ENCODE measurements around the gene INO80.

Gene INO80

DNA sequence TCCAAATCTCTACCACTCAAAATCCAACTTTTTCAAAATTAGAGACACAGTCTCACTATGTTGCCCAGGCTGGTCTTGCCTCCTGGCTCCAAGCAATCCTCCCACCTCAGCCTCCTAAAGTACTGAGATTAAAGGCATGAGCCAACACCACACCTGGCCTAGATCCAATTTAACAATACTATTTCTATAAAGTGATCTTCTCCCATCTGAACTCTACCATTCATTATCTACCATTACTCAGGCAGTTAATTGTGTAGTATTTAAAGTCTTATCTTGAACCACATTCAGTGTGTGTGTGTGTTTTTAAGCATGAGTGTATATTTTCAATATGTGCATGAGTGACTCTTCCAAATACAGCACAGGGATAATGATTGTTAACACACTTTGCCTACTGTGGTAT lies 77.0 kb downstream of the INO80 start:
- DNase-seq = no peak

DNA sequence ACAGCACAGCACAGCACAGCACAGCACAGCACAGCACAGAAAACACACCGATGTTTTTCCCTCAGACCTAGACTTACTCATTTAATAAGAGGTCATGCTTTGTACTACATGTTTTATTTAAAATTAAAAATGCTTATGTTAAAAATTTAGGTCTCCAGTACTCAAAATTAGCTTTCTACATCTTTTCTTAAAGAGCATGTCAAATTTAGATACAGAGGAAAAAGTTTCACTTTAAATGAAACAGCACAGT lies 84.1 kb downstream of the INO80 start:
- DNase-seq = no peak

DNA sequence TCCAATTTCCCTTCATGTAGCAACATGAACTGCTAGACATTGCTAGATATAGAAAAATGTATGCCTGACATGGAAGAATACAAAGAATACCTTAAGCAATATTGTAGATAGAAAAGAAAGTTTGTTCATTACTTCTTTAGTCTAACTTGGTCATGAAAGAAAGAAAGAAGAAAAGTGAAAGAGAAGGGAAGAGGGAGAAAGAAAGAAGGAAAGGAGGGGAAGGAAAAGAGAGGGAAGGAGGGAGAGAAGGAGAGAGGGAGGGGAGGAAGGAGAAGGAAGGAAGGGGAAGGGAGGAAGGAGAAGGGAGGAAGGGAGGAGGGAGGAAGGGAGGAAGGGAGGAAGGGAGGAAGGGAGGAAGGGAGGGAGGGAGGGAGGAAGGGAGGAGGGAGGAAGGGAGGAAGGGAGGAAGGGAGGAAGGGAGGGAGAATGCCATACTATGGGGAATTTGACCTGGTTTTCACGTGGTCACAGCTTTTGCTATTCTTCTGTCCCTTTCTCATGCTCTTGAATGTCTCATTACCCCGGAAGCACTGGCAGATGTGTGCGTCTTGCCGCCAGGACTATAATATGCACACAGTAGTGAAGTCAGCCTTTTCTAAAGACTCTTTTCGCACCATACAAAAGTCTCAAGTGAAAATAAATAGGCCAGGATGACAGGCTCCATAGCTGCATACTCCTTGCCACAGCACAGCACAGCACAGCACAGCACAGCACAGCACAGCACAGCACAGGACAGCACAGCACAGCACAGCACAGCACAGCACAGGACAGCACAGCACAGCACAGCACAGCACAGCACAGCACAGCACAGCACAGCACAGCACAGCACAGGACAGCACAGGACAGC lies 84.6 kb downstream of the INO80 start:
- no peak for DNase-seq

DNA sequence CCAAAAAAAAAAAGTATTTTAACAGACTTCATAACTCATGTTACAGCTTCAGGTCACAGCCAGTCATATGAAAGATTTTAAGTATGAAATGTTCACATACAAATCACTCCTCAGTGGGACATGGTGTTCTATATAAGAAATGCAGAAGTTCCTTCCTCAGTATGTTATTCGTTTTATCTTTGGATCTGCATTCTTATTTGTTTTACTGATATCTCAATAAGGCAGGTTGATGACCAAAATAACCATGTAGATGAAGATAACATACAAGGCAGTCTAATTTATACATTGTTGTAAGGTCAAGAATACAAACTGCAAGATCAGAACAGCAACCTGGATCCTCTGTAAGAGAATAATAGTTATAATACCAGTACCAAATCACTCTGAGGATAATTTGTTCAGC lies 87.2 kb downstream of the INO80 start:
- DNase-seq = no peak

DNA sequence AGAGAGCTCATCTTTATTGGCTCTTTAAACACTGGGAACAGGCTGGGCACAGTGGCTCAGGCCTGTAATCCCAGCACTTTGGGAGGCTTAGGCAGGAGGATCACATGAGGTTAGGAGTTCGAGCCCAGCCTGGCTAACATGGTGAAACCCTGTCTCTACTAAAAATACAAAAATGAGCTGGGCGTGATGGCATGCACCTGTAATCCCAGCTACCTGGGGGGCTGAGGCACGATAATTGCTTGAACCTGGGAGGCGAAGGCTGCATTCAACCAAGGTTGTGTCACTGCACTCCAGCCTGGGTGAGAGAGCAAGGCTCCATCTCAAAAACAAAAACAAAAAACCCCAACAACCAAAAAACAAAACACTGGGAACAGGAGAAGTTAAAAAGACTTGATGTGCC lies 90.7 kb downstream of the INO80 start:
- no peak for DNase-seq

DNA sequence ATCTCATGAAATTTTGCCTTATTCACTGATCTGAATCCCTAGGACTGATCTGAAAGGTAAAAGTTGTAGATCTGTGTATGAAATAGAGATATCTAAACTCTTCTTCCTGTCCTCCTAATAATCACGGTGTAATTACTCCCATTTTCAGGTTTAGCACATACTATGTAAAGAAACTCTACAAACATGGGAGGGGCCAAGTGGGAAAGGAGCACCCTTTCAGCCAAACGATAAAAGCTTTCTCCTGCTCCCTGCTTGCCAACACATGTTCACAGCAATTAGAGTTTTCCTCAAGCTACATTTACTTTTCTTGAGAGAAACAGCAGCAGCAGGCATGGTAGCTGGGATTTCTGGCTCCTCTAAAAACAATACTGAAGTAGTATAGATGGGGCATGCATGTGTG lies 91.2 kb downstream of the INO80 start:
- no peak for DNase-seq

DNA sequence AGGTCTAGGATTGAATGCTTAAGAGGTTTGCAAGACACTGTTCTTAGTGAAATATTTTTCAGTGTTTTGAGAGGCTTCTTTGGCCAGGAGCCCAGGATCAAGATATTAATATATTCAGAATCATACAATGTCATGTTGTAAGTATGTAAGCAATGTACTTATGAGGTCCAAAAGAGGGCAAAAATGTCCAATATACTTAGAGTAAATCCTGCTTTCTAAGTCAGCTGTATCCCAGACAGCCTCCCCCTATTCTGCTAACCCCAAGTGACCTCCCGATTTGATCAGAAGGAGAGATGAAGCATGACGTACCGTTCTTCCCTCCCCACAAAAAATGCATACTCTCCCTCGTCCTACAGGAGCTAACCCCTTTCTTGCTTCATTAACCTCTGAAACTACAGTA lies 91.9 kb downstream of the INO80 start:
- no peak for DNase-seq

DNA sequence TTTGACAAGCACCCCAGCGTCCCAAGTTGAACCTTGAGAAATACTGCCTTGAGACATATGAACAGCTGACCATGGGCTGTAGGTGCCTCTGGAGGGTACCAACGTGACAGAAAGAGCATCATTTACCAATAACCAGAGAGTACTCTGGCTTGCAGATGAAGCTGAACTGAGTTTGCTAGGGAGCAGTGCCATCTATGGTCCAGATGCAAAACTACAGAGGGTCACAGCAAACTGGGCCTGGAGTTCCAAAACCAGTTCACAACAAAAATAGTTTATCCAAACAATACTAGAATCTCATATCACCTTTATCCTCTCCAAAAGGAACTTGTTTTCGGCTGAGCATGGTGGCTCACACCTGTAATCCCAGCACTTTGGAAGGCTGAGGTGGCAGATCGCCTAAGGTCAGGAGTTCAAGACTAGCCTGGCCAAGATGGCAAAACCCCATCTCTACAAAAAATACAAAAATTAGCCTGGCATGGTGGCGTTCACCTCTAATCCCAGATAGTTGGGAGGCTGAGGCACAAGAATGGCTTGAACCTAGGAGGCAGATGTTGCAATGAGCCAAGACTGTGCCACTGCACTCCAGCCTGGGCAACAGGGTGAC lies 93.5 kb downstream of the INO80 start:
- no peak for DNase-seq

DNA sequence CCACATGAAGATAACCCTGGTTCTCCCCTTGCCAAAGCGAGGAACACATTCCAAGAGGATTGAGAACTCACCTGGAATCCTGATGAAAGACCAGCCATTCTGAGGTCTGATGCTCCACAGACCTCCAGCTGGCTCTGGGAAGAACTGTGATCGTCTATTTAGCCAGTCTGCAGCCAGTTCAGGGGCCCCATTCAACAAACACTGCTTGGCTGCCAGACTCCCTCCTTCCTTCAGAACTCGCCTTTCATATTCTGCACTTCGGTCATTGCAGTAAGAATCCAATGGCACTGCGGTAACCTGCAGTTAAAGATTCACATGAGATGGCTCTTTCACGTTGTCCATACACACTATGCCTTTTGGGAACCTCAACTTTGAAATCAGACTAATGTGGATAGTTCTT lies 95.3 kb downstream of the INO80 start:
- no peak for DNase-seq

DNA sequence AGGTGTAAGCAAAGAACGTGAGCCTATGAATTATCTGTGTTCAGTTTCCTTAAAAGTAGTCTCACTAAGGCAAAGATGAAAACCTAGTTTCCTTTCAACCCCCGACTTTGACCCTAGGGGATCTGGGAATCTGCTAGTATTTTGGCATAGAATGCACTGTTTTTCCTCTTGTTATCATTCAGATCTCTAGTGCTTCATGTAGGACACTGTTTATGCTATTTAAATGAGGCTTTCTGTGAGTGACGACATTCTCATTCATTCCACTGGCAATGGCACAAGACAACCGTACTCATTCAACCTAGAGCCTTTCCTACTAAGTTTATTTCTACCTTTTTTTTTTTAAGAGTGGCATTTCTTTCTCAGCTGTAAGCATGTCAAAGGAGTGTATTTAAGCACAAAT lies 95.8 kb downstream of the INO80 start:
- DNase-seq = no peak

DNA sequence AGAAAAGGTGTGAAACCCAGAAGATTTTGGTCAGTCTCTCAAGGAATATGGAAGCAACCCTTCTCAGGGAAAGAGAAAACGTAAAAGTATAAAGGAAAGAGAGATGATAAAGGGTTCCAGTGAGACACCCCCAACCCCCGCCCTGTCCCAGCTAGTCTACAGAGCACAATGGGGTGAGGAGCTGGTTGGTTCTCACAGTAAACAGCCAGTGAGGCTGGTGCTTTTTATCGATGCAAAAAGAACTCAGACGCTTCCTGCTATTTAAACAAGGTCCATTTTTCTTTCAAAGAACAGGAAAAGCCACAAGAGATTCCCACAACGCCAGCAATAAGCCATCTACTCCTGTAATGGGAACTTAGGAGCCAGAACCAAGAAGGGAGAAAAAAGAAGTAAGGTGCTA lies 96.9 kb downstream of the INO80 start:
- no peak for DNase-seq

DNA sequence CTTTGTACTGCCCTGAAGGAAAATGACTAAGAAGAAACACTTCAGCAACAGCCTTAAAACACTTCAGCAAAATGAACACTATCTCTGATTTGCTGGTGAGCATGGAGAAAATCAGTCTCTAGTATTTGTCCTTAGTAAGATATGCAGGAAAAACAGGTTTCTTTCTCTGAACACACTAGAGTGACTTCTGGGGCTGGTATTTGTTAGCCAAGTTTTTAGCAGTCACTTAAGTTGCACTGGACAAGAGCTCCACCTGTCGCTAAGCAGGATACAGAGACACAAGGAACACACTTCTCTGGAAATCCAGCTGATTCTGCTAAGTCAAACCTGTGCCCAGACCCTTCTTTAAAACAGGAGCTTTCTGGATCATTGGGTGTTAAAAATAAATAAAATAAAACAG lies 97.5 kb downstream of the INO80 start:
- DNase-seq = no peak

DNA sequence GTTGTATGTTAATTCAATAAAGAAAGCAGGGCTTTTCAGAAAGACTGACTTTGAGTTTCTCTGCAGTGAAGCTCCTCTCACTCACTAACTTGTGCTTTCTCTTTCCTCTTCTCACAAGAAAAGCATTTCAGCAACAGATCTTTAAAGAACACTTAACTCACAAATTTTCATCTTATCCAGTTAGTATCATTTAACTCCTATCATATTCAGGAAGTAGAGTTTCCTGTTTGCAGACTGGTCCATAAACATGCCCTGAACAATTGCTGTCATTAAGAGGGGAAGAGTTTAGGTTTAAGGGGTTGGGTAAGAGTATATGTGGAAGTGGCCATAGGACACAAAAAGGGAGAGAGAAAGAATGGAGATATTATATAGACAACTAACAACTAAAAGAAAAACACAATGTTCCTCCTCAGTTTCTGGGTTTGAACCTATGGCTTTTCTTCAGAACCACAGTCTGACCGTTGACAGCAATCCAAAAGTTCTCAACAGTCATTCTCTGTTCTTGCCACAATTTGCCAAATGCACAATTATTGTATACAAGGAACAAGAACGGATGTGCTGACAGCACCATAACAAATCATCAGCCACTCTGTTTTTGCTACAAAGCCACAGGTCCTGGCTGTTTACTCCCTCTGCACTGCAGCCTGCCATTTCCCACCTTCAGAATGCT lies 98.9 kb downstream of the INO80 start:
- DNase-seq = no peak

DNA sequence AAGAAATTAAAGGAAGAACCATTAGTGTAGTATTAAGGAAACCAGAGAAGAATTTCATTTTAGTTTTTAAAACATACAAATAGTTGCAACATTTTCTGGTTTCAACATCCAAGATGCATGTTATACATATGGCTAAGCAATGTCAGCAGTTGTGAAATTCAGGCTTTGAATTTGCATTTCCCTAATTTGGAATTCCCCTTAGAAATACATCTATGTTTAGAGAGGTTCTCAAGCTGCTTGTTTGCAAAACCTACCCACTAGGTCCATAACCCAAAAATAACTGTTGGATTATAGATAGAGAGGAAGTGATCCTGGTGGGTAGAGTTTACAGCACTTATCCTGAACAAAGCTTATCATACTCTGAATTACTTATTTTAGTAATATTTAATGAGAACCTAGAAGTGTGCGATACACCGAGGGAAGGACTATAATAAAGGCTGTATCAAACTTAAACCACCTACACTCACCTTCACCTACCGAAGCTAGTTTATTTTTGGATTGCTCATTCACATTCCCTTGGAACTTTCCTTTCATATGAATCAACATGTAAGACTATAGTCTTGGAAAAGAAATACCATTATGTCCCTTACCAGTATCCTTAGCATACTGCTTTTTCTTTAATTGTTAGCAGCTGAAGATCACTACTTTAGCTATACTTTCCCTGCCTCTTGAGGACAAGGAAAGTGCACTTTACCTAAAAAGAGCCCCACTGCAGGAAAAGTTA lies 102.2 kb downstream of the INO80 start:
- DNase-seq = no peak

DNA sequence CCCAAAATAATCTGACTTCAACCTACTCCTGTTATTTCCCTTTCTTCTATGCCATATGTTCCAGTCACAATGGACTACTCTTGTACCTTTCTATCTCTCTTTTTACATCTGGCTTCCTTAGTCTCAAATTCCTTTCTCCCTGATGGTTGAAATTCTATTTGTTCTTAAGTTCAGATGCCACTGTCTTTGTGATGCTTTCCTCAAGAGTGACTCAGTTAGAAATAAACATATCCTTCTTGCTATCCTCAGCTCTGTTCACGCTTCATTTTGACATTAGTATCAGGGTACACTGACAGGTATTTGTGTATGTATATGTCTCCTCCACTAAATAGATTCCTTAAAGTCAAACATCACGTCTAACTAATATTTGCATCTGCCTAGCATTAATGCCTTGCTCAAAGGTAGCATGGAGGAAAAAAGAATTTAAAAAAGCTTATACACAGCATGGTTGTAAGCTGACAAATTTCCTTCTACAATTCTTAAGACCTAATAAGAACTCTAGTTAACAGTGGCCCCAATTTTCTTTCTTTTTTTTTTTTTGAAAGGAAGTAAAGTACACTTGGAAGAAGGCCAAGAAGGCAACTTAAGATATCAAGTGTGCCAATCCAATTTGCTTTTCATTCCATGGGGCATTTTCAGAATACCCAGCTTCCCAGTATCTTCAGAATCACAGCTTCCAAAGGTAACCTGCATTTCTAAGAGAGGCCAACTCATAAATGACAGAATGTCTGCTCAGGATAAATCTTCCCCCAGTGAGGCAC lies 104.8 kb downstream of the INO80 start:
- DNase-seq = no peak

DNA sequence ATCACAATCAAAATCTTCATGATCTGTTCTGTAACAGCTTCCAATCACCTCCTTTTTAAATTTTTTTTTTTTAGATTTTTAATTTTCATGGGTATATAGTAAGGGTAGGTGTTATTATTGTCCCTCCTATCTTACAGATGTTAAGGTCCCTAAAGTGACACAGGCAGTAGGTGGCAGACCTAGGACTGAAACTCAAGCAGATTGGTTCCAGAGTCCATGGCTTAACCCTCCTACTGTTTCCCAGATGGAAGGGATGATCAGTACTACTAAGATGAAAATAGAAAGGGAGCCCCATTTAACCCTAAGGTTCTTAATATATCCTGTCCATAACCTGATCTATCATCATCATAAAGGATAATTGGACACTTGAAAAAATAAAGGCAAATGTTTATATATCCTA lies 105.7 kb downstream of the INO80 start:
- no peak for DNase-seq

DNA sequence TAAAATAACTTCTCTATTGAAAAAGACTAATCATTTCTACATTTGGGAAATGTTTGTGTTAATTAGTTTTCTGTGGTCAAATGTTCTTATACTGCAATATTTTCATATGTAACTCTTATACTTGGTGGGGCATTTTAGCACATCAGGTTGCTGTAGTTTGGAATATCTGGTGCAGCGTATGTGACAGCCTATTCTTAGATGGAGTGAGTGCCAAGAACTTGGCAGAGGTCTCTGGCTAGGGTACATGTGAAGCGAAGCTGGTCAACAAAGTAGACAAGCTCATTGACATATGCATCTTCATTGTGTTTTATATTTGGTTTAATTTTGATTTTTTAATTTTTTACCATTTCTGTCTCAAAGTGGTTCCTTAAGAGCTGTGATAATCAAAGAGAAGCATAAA lies 109.6 kb downstream of the INO80 start:
- no peak for DNase-seq

DNA sequence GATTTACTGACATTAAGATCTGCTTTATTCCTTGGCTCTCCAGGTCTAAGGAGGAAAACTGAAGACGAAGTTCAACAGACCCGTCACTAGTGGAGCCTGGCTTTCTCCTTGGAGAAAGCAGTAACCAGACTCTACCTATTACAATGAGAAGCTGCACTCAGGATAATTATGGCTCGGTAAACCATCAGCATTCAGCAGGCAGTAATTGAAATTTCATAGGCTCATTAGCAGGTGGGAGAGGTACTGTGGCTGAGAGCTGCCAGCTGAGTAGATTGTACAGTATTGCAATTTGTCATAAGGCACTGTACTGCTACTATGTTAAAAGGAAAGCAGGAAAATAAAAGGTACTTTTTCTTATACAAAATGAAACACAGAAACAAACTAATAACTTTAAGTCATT lies 111.6 kb downstream of the INO80 start:
- peak; percentile 46 for DNase-seq

DNA sequence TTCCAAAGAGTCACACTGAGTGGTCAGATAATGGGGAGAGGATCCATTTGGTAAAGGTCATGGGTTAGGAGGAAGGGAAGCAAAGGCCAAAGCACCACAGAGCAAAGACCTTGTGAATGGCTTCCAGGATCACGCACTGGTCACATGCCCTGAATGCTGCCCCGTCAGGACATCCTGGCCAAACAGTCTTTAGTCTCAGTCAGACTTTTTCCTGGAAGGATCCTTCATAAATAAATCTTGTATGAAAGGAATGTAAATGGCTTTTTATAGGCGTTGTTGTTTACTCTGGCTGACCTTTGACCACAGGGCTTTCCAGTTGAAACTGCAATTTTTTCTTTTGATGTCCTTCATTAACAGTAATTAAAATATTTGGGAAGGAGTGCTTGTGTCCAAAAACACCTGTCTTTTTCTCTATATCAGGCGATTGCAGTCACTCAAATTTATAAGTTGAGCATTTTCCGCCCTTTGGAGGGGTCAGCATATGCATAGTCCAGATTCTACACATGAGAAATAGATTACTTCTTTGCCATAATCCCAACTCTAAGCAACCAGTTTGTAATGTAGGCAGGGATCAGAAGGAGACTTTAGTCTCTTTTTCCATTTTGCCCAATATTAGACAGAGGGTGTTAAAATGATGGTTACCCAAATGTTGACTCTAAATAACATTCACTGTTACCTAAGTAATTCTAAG lies 114.4 kb downstream of the INO80 start:
- no peak for DNase-seq

DNA sequence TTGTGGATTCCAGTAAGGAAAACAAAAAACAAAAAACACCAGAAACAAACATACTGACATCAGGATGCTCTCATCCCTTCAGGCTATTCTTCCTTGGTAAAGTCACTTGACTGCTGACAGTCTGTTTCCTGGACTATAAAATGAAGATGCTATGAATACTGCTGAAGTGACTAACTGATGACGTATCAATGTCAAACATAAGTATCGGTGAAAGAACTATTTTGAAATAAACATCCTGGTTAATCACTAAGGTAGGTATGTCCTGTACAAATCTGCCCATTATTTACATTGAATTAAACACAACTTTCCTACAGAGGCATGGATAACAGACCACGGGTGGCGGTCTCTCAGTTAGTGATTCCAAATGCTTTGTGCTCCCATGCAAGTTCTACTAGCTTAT lies 116.9 kb downstream of the INO80 start:
- DNase-seq = no peak

DNA sequence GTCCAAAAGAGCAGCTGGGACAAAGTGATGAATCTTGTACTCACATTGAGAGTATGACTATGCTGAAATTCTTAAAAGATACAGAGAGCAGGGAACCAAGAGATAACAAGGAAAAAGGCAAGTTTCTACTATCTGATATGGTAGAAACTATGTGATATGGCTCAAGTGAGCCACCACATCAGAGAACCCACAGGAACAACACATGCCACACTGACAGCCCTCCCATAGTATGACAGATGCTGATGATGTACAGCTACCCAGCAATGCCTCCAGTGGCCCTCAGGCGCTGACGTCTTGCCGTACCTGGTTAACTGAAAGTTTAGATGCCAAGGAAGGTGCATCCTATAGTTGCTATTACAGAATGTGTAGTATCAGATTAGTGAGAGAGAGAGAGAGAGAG lies 120.4 kb downstream of the INO80 start:
- DNase-seq = no peak

DNA sequence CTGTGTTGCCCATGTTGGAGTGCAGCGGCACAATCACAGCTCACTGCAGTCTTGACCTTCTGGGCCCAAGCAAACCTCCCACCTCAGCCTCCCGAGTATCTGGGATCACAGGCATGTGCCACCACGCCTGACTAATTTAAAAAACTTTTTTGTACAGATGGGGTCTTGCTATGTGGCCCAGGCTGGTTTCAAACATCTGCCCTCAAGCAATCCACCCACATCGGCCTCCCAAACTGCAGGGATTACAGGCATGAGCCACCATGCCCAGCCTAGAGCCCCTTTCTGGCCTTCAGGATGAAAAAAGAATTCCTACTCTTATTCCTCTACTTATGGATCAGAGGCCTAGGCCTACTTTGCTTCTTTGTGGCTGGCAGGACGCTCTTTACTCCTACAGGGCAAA lies 123.3 kb downstream of the INO80 start:
- DNase-seq = no peak

Data from NCI-H2081 treated with DMSO at 0.1 percent for 48 hours (cell line).